Suprapubic skin (tissue), 3 donors: Measurements from ENCODE around the gene XYLT1.

Experiments
- CTCF ChIP-seq, 2 donors: fragments of 200-600 bp in 1 of 2; fragments of 450-650 bp in 1 of 2; sonication (generic) in 1 of 2; IDR thresholded peaks; one replicate each; pipeline ENCODE4 v1.5.1; 2016 to 2019; ENCODE audit warnings: antibody characterized with exemption in 2 of 2, mild to moderate bottlenecking in 1 of 2, moderate library complexity in 1 of 2
- POLR2A ChIP-seq, 2 donors: fragments of 450-650 bp; IDR thresholded peaks; one replicate each; pipeline ENCODE4 v1.6.1; 2017; ENCODE audit warnings: antibody characterized with exemption in 2 of 2, mild to moderate bottlenecking in 2 of 2, moderate library complexity in 2 of 2

- TF ChIP-seq CTCF (IDR thresholded peaks at IDR 0.05): no peak
- no peak for TF ChIP-seq POLR2A (IDR thresholded peaks at IDR 0.05)
Observed at GRCh38 chr16:17278988-17279387, 191.8 kb downstream of the XYLT1 start.
